NCI-H526 treated with DMSO at 0.1 percent for 48 hours (cell line): Measurements from ENCODE around the gene SHC3.

Experiments used
- DNase-seq: peaks from one replicate; lab custom pipeline; 2025; lab: John Stamatoyannopoulos, UW

Gene SHC3

GRCh38 chr9:89107406-89107805 lies 71.2 kb downstream of the SHC3 start:
- DNase-seq = no peak

GRCh38 chr9:89106224-89106851 lies 72.3 kb downstream of the SHC3 start:
- no peak for DNase-seq

GRCh38 chr9:89104821-89105220 lies 73.8 kb downstream of the SHC3 start:
- DNase-seq = no peak

- DNase-seq = no peak
Observed at GRCh38 chr9:89097219-89097618, 81.4 kb downstream of the SHC3 start.

GRCh38 chr9:89096807-89097206 lies 81.8 kb downstream of the SHC3 start:
- no peak for DNase-seq

- DNase-seq = no peak
Observed at GRCh38 chr9:89095761-89096528, 82.7 kb downstream of the SHC3 start.

- DNase-seq = no peak
Observed at GRCh38 chr9:89093201-89093975, 85.2 kb downstream of the SHC3 start.

GRCh38 chr9:89089176-89089575 lies 89.4 kb downstream of the SHC3 start:
- DNase-seq = no peak

- no peak for DNase-seq
Observed at GRCh38 chr9:89083626-89084025, 95.0 kb downstream of the SHC3 start.

GRCh38 chr9:89080193-89080592 lies 98.4 kb downstream of the SHC3 start:
- no peak for DNase-seq

- no peak for DNase-seq
Observed at GRCh38 chr9:89079391-89079790, 99.2 kb downstream of the SHC3 start.

- DNase-seq = no peak
Observed at GRCh38 chr9:89078860-89079259, 99.8 kb downstream of the SHC3 start.

GRCh38 chr9:89078421-89078820 lies 100.2 kb downstream of the SHC3 start:
- DNase-seq = no peak

- no peak for DNase-seq
Observed at GRCh38 chr9:89077519-89077918, 101.1 kb downstream of the SHC3 start.

- no peak for DNase-seq
Observed at GRCh38 chr9:89073397-89073796, 105.2 kb downstream of the SHC3 start.

GRCh38 chr9:89071591-89071990 lies 107.0 kb downstream of the SHC3 start:
- no peak for DNase-seq

GRCh38 chr9:89066835-89067234 lies 111.8 kb downstream of the SHC3 start:
- no peak for DNase-seq

- DNase-seq = no peak
Observed at GRCh38 chr9:89065921-89066320, 112.7 kb downstream of the SHC3 start.

GRCh38 chr9:89060790-89061189 lies 117.8 kb downstream of the SHC3 start:
- no peak for DNase-seq

- no peak for DNase-seq
Observed at GRCh38 chr9:89059925-89060506, 118.6 kb downstream of the SHC3 start.

GRCh38 chr9:89058906-89059305 lies 119.7 kb downstream of the SHC3 start:
- no peak for DNase-seq

- no peak for DNase-seq
Observed at GRCh38 chr9:89054865-89055495, 123.6 kb downstream of the SHC3 start.
